Mesendoderm (in vitro differentiated cells): Measurements from ENCODE around the gene SSMEM1.

Source experiments
- DNase-seq: peaks from one replicate; pipeline ENCODE4 v3.0.0; 2013
- H2AK5ac ChIP-seq: 2 replicates; pipeline ENCODE4 v1.6.1; 2013; ENCODE audit warnings: low read length, inconsistent platforms
- H2BK120ac ChIP-seq: 2 replicates; pipeline ENCODE4 v1.6.1; 2013; ENCODE audit warnings: low read depth, mild to moderate bottlenecking, low read length, moderate library complexity, mixed read lengths
- H2BK15ac ChIP-seq: replicated peaks from 2 replicates; pipeline ENCODE4 v1.6.1; 2013; ENCODE audit warnings: low read depth, mild to moderate bottlenecking, moderate library complexity
- H2BK5ac ChIP-seq: 2 replicates; pipeline ENCODE4 v1.6.1; 2013; ENCODE audit warnings: low read length, inconsistent platforms
- H3K18ac ChIP-seq: 2 replicates; pipeline ENCODE4 v1.6.1; 2013; ENCODE audit warnings: mild to moderate bottlenecking, low read length, mixed read lengths
- H3K23ac ChIP-seq: one replicate; pipeline ENCODE4 v1.6.1; 2013; ENCODE audit warnings: low read length
- H3K27ac ChIP-seq: 2 replicates; pipeline ENCODE4 v1.5.1; 2013; ENCODE audit warnings: low read depth, mild to moderate bottlenecking, inconsistent platforms, low read length, moderate library complexity
- H3K27me3 ChIP-seq: 2 replicates; pipeline ENCODE4 v1.6.1; 2013; ENCODE audit warnings: low read length, control low read depth, mild to moderate bottlenecking, inconsistent platforms; ENCODE audit not compliant: insufficient read depth, poor library complexity
- H3K36me3 ChIP-seq: 2 replicates; pipeline ENCODE4 v1.6.1; 2013; ENCODE audit warnings: low read length, inconsistent platforms; ENCODE audit not compliant: control insufficient read depth, insufficient read depth
- H3K4ac ChIP-seq: one replicate; pipeline ENCODE4 v1.6.1; 2013; ENCODE audit warnings: low read depth, mild to moderate bottlenecking, low read length, moderate library complexity
- H3K4me1 ChIP-seq: 2 replicates; pipeline ENCODE4 v1.6.1; 2013; ENCODE audit warnings: low read depth, low read length, inconsistent platforms; ENCODE audit not compliant: control insufficient read depth
- H3K4me2 ChIP-seq: 2 replicates; pipeline ENCODE4 v1.6.1; 2013; ENCODE audit warnings: low read length
- H3K4me3 ChIP-seq: 2 replicates; pipeline ENCODE4 v1.5.1; 2013; ENCODE audit warnings: mild to moderate bottlenecking, low read length
- H3K56ac ChIP-seq: one replicate; pipeline ENCODE4 v1.6.1; 2013; ENCODE audit warnings: low read length
- H3K79me1 ChIP-seq: 2 replicates; pipeline ENCODE4 v1.6.1; 2013; ENCODE audit warnings: low read length, inconsistent platforms
- H3K79me2 ChIP-seq: 2 replicates; pipeline ENCODE4 v1.6.1; 2013; ENCODE audit warnings: mild to moderate bottlenecking, low read length; ENCODE audit not compliant: control insufficient read depth, insufficient read depth
- H3K9ac ChIP-seq: 2 replicates; pipeline ENCODE4 v1.6.1; 2013; ENCODE audit warnings: low read length, inconsistent platforms
- H4K5ac ChIP-seq: one replicate; pipeline ENCODE4 v1.6.1; 2013; ENCODE audit warnings: low read length
- H4K8ac ChIP-seq: one replicate; pipeline ENCODE4 v1.6.1; 2013; ENCODE audit warnings: low read depth, mild to moderate bottlenecking, control low read depth, low read length, moderate library complexity
- whole genome bisulfite sequencing: extraction: QIAGEN DNeasy Blood & Tissue Kit; methylation state at CpG from one replicate; pipeline ENCODE4 v1.1.7; 2013; ENCODE audit warnings: low lambda C conversion rate, missing lambda C conversion rate; ENCODE audit not compliant: insufficient coverage; ENCODE audit errors: extremely low coverage; 5-methylcytosine and 5-hydroxymethylcytosine counted together

Gene SSMEM1

GRCh38 chr7:130258494-130259078 is 50.9 kb downstream of the SSMEM1 start:
- Histone ChIP-seq H3K4me2 (no peak overlapping the region), H3K79me2 (no peaks in the 10 kb centered on the region), H4K5ac (no peak overlapping the region), H3K4me3 (no peak overlapping the region), H3K79me1 (no peaks in the 10 kb centered on the region), H3K4ac (no peak overlapping the region), H3K18ac (no peak overlapping the region), H3K27ac (no peak overlapping the region), H3K36me3 (no peaks in the 10 kb centered on the region), H2BK5ac (no peak overlapping the region), H4K8ac (no peak overlapping the region), H2AK5ac (no peak overlapping the region), H2BK15ac (no peak overlapping the region), H3K56ac (no peak overlapping the region), H3K23ac (no peak overlapping the region), H3K4me1 (no peaks in the 10 kb centered on the region), H2BK120ac (no peak overlapping the region), H3K27me3 (no peaks in the 10 kb centered on the region), H3K9ac (no peak overlapping the region)
- no CpG with 5 or more reads among the region's 1 CpG for WGBS
- DNase-seq: no peak

GRCh38 chr7:130262448-130262847 is 54.8 kb downstream of the SSMEM1 start:
- H3K4me1 ChIP-seq: peaks cover 2% of the 10 kb centered on the region
- H2BK5ac ChIP-seq: no peak overlapping the region
- WGBS: no CpG with 5 or more reads among the region's 2 CpGs
- H3K23ac ChIP-seq: no peak overlapping the region
- no peak overlapping the region for H3K18ac ChIP-seq
- no peaks in the 10 kb centered on the region for H3K79me2 ChIP-seq
- H3K27ac ChIP-seq: peak overlapping the region; percentile 43
- H4K8ac ChIP-seq: no peak overlapping the region
- no peak for DNase-seq
- no peak overlapping the region for H4K5ac ChIP-seq
- no peak overlapping the region for H3K9ac ChIP-seq
- H3K4ac ChIP-seq: peak overlapping the region; percentile 18
- no peak overlapping the region for H3K4me2 ChIP-seq
- no peaks in the 10 kb centered on the region for H3K79me1 ChIP-seq
- H2BK15ac ChIP-seq: no peak overlapping the region
- no peak overlapping the region for H2AK5ac ChIP-seq
- no peak overlapping the region for H3K56ac ChIP-seq
- H3K27me3 ChIP-seq: no peaks in the 10 kb centered on the region
- H2BK120ac ChIP-seq: peak overlapping the region; percentile 39
- H3K4me3 ChIP-seq: no peak overlapping the region
- H3K36me3 ChIP-seq: no peaks in the 10 kb centered on the region

- peaks cover 2% of the 10 kb centered on the region for H3K4me1 ChIP-seq
- DNase-seq: no peak
- H2BK120ac ChIP-seq: no peak overlapping the region
- no peaks in the 10 kb centered on the region for H3K79me1 ChIP-seq
- no peak overlapping the region for H2BK15ac ChIP-seq
- H3K36me3 ChIP-seq: no peaks in the 10 kb centered on the region
- H3K23ac ChIP-seq: no peak overlapping the region
- H3K56ac ChIP-seq: no peak overlapping the region
- WGBS: no CpG with 5 or more reads among the region's 2 CpGs
- no peak overlapping the region for H2BK5ac ChIP-seq
- no peak overlapping the region for H3K4ac ChIP-seq
- H3K18ac ChIP-seq: no peak overlapping the region
- H4K5ac ChIP-seq: no peak overlapping the region
- no peak overlapping the region for H3K9ac ChIP-seq
- no peak overlapping the region for H3K4me3 ChIP-seq
- H3K27ac ChIP-seq: peak overlapping the region; percentile 11
- H3K79me2 ChIP-seq: no peaks in the 10 kb centered on the region
- H4K8ac ChIP-seq: no peak overlapping the region
- no peak overlapping the region for H3K4me2 ChIP-seq
- no peaks in the 10 kb centered on the region for H3K27me3 ChIP-seq
- no peak overlapping the region for H2AK5ac ChIP-seq
These were observed 55.5 kb downstream of the SSMEM1 start for GRCh38 chr7:130263130-130263529.
